Peyer's patch (tissue), 4 donors: ENCODE measurements around the gene DNMBP.

Experiments
- POLR2A ChIP-seq, 2 donors: fragments of 450-650 bp; IDR thresholded peaks; one replicate each; pipeline ENCODE4 v1.5.1; 2017; ENCODE audit warnings: antibody characterized with exemption in 2 of 2, mild to moderate bottlenecking in 2 of 2, moderate library complexity in 2 of 2
- TF ChIP-seq, protein P1 (sequence below), 6 experiments: fragments of 450-650 bp in 4 of 6; fragments of 200-600 bp in 2 of 6; sonication (generic) in 1 of 6; IDR thresholded peaks; one replicate each; pipeline ENCODE4 v1.5.1; 2017 to 2019; ENCODE audit warnings: antibody characterized with exemption in 6 of 6, mild to moderate bottlenecking in 3 of 6, moderate library complexity in 1 of 6

DNA sequence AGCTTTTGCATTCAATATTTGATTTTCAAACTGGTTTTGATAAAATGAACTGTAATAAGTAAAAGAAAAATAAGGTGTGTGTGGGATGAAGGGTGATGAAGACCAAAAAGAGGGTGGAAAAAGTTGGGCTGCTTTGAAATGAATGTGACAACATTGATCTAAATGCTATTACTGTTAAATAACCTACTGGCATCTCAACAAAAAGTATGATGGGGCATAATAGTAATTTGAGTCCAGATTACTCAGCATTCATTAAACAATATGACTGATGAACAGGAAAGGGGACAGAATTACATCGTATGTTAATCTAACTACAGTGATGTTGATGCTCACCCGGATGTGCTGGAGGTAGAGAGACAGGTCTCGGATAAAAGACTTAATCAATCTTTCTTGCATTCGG, 115.1 kb downstream of the DNMBP start:
- TF ChIP-seq POLR2A (IDR thresholded peaks at IDR 0.05) = no peak
- TF ChIP-seq, protein P1, sequence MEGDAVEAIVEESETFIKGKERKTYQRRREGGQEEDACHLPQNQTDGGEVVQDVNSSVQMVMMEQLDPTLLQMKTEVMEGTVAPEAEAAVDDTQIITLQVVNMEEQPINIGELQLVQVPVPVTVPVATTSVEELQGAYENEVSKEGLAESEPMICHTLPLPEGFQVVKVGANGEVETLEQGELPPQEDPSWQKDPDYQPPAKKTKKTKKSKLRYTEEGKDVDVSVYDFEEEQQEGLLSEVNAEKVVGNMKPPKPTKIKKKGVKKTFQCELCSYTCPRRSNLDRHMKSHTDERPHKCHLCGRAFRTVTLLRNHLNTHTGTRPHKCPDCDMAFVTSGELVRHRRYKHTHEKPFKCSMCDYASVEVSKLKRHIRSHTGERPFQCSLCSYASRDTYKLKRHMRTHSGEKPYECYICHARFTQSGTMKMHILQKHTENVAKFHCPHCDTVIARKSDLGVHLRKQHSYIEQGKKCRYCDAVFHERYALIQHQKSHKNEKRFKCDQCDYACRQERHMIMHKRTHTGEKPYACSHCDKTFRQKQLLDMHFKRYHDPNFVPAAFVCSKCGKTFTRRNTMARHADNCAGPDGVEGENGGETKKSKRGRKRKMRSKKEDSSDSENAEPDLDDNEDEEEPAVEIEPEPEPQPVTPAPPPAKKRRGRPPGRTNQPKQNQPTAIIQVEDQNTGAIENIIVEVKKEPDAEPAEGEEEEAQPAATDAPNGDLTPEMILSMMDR (IDR thresholded peaks at IDR 0.05) = no peak
